IMR-90 (cell line): ENCODE measurements around the gene MS4A13. TPM values are rescaled to one million over a fixed set of nuclear protein-coding genes. Genes with fewer than 3 reads are reported as not detected.

Source experiments
- ATAC-seq: fragments of 200-7000 bp; cut with Tn5 transposase; 2 replicates; pipeline ENCODE4 v1.9.1; 2020; ENCODE audit warnings: low read depth, mild to moderate bottlenecking, moderate library complexity
- BruUV-seq: library from RNA; stranded (reverse); fragments of 400-500 nt; replicated peaks from 2 replicates; lab custom pipeline; 2021; lab: Mats Ljungman, UMichigan
- CTCF ChIA-PET: fragments of 300-600 bp; formaldehyde crosslinking; extraction: SDS; loops from one replicate; lab custom pipeline; 2021; ENCODE audit warnings: antibody characterized with exemption; lab: Yijun Ruan, JAX
- POLR2A ChIA-PET: fragments of 300-600 bp; sonication (Branson Sonifier 250); formaldehyde crosslinking; loops from one replicate; lab custom pipeline; 2022; ENCODE audit warnings: antibody characterized with exemption; ENCODE audit not compliant: unreplicated experiment; lab: Charles Lee
- DNase-seq: peaks from one replicate; pipeline ENCODE4 v3.0.0; 2013
- H2AFZ ChIP-seq: replicated peaks from 2 replicates; pipeline ENCODE3; 2013; ENCODE audit warnings: low read length, mild to moderate bottlenecking; ENCODE audit not compliant: poor library complexity
- H2AK5ac ChIP-seq: 2 replicates; pipeline ENCODE4 v1.6.1; 2013; ENCODE audit warnings: low read depth, low read length, inconsistent platforms
- H2AK9ac ChIP-seq: replicated peaks from 2 replicates; pipeline ENCODE3; 2013; ENCODE audit warnings: mild to moderate bottlenecking, low read depth, low read length, moderate library complexity; ENCODE audit not compliant: poor library complexity
- H2BK120ac ChIP-seq: 2 replicates; pipeline ENCODE4 v1.6.1; 2013; ENCODE audit warnings: low read depth, low read length, inconsistent platforms
- H2BK15ac ChIP-seq: 3 replicates; pipeline ENCODE4 v1.6.1; 2013; ENCODE audit warnings: low read depth, low read length, inconsistent platforms
- H2BK20ac ChIP-seq: 2 replicates; pipeline ENCODE4 v1.6.1; 2013; ENCODE audit warnings: low read depth, mild to moderate bottlenecking, inconsistent platforms, low read length, moderate library complexity
- H2BK5ac ChIP-seq: 2 replicates; pipeline ENCODE4 v1.6.1; 2013; ENCODE audit warnings: mild to moderate bottlenecking, low read depth, low read length, inconsistent platforms; ENCODE audit not compliant: poor library complexity, severe bottlenecking
- H3K14ac ChIP-seq: replicated peaks from 2 replicates; pipeline ENCODE4 v1.6.1; 2013; ENCODE audit warnings: low read depth, low read length, inconsistent platforms
- H3K18ac ChIP-seq: 2 replicates; pipeline ENCODE4 v1.6.1; 2013; ENCODE audit warnings: low read depth, low read length, control low read depth
- H3K23ac ChIP-seq: 2 replicates; pipeline ENCODE4 v1.6.1; 2013; ENCODE audit warnings: low read depth, low read length, inconsistent platforms
- H3K27ac ChIP-seq: 2 replicates; pipeline ENCODE4 v1.5.1; 2013; ENCODE audit warnings: mild to moderate bottlenecking, control low read depth, low read length; ENCODE audit not compliant: insufficient read depth
- H3K27me3 ChIP-seq: 2 replicates; pipeline ENCODE4 v1.6.1; 2013; ENCODE audit warnings: low read length; ENCODE audit not compliant: control insufficient read depth, insufficient read depth
- H3K36me3 ChIP-seq: 2 replicates; pipeline ENCODE4 v1.6.1; 2013; ENCODE audit warnings: low read length, mixed read lengths; ENCODE audit not compliant: control insufficient read depth, insufficient read depth
- H3K4ac ChIP-seq: 2 replicates; pipeline ENCODE4 v1.6.1; 2013; ENCODE audit warnings: low read depth, low read length, inconsistent platforms
- H3K4me1 ChIP-seq: 2 replicates; pipeline ENCODE4 v1.6.1; 2013; ENCODE audit warnings: low read length, mixed read lengths; ENCODE audit not compliant: control insufficient read depth, insufficient read depth
- H3K4me2 ChIP-seq: 2 replicates; pipeline ENCODE4 v1.6.1; 2013; ENCODE audit warnings: low read depth, mild to moderate bottlenecking, control low read depth, low read length, moderate library complexity
- H3K4me3 ChIP-seq: 2 replicates; pipeline ENCODE4 v1.5.1; 2013; ENCODE audit warnings: low read depth, mild to moderate bottlenecking, control low read depth, low read length, moderate library complexity; ENCODE audit not compliant: insufficient read depth
- H3K56ac ChIP-seq: 2 replicates; pipeline ENCODE4 v1.6.1; 2013; ENCODE audit warnings: low read length, inconsistent platforms; ENCODE audit not compliant: insufficient read depth; ENCODE audit errors: extremely low read depth
- H3K79me1 ChIP-seq, 2 experiments: 2 replicates each; pipeline ENCODE4 v1.6.1; 2013; ENCODE audit warnings: low read length in 2 of 2, inconsistent platforms in 1 of 2, low read depth in 1 of 2
- H3K9ac ChIP-seq: 2 replicates; pipeline ENCODE4 v1.6.1; 2013; ENCODE audit warnings: low read depth, low read length, control low read depth
- H3K9me1 ChIP-seq: 2 replicates; pipeline ENCODE4 v1.6.1; 2013; ENCODE audit warnings: low read length, inconsistent platforms; ENCODE audit not compliant: insufficient read depth
- H3K9me3 ChIP-seq: 2 replicates; pipeline ENCODE4 v1.6.1; 2013; ENCODE audit warnings: low read length; ENCODE audit not compliant: control insufficient read depth, insufficient read depth
- H4K20me1 ChIP-seq: 2 replicates; pipeline ENCODE4 v1.6.1; 2013; ENCODE audit warnings: low read length, inconsistent platforms; ENCODE audit not compliant: insufficient read depth
- H4K5ac ChIP-seq: 2 replicates; pipeline ENCODE4 v1.6.1; 2013; ENCODE audit warnings: mild to moderate bottlenecking, low read depth, low read length, control low read depth
- H4K8ac ChIP-seq, 2 experiments: 2 replicates each; pipeline ENCODE4 v1.6.1; 2013; ENCODE audit warnings: low read depth in 2 of 2, low read length in 2 of 2, control low read depth in 1 of 2, inconsistent platforms in 1 of 2
- H4K91ac ChIP-seq: 2 replicates; pipeline ENCODE4 v1.6.1; 2013; ENCODE audit warnings: low read depth, low read length, inconsistent platforms; ENCODE audit not compliant: insufficient read depth
- BHLHE40 ChIP-seq: fragments of 150-350 bp; IDR thresholded peaks from 2 replicates; pipeline ENCODE4 v1.6.1; 2016; ENCODE audit warnings: mild to moderate bottlenecking, low read depth, low read length
- NFE2L2 ChIP-seq: fragments of 150-350 bp; IDR thresholded peaks from 2 replicates; pipeline ENCODE4 v1.6.1; 2016; ENCODE audit warnings: low read depth, mild to moderate bottlenecking, low read length
- RFX5 ChIP-seq: IDR thresholded peaks from 2 replicates; pipeline ENCODE4 v1.8.0; 2012; ENCODE audit warnings: low read depth, mild to moderate bottlenecking, low read length, moderate library complexity
- WGBS, 2 experiments: methylation state at CpG; one replicate each; pipeline versions ENCODE4 v1.1.5 to v1.1.7; 2013; ENCODE audit warnings: missing lambda C conversion rate in 2 of 2; ENCODE audit not compliant: insufficient read length in 1 of 2; ENCODE audit errors: extremely low coverage in 2 of 2; 5-methylcytosine and 5-hydroxymethylcytosine counted together
- dilution Hi-C: fragments of 300-500 bp; cut with HindIII; formaldehyde crosslinking; loops from one replicate; pipeline ENCODE4 v1.14.3; 2018; ENCODE audit warnings: low sequenced_read_pairs; ENCODE audit not compliant: unreplicated experiment
- in situ Hi-C: fragments of 300-500 bp; cut with MboI; formaldehyde crosslinking; loops from 3 replicates; pipeline ENCODE4 v1.14.3; 2019; ENCODE audit warnings: low sequenced_read_pairs, inconsistent platforms, mixed read lengths
- intact Hi-C: fragments of 100-400 bp; cut with micrococcal nuclease; formaldehyde crosslinking; loops from 2 replicates; pipeline ENCODE4 v1.10.0; 2022
- polyA plus RNA-seq, 3 experiments: library from polyadenylated mRNA; depleted of rRNA; stranded (reverse); fragments of >200 nt; gene quantifications; 2 replicates each; pipeline ENCODE4 v1.2.3, GENCODE V29; 2012; ENCODE audit warnings: low replicate concordance in 1 of 3
- total RNA-seq: library from RNA; depleted of rRNA; stranded (reverse); fragments of >200 nt; gene quantifications from 2 replicates; pipeline ENCODE4 v1.2.3, GENCODE V29; 2012
- TF ChIP-seq, protein P1 (sequence below): fragments of 150-350 bp; IDR thresholded peaks from 2 replicates; pipeline ENCODE4 v1.6.1; 2016; ENCODE audit warnings: low read depth, mild to moderate bottlenecking, low read length, moderate library complexity, borderline replicate concordance

MS4A13 gene
- total and polyA plus RNA-seq, 2 of the 4 experiments (the other 2 are of a cell fraction), result not detected

DNA sequence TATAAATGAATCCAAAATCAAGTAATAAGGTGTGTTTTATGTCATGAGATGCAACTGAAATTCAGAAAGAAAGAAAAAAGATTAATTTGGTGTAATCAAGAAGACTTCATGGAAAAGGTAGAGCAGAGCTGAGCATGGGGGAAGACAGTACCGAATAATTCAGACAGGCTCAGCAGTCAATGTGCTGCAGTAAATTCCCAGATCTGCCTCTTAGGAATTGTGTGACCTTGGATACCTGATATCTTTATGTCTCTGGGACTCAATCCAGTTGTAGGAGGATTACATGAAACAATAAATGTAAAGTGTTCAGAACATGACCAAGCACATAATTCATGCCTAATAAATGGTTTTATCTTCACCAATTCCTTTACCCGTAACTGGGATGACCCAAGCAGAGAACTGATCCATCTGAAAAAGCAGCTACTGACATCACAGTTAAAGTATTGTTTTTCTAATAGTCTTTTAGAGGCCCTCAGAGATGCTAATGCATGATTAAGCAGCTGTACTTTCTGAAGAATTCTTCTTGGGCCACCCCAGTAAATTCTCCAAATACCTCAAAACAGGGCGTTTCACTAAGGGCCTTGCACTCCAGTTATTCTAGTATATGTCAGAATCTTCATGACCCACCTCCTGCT lies 14.8 kb upstream of the MS4A13 start:
- Histone ChIP-seq H4K20me1 (no peaks in the 10 kb centered on the region), H2BK20ac (no peak overlapping the region), H3K79me1 (no peaks in the 10 kb centered on the region), H3K23ac (no peak overlapping the region), H3K56ac (no peak overlapping the region), H2BK15ac (no peak overlapping the region), H3K27me3 (no peaks in the 10 kb centered on the region), H3K18ac (no peak overlapping the region), H3K9me3 (peaks cover 6% of the 10 kb centered on the region; the same call in 1 of the 2 replicates), H3K4me1 (no peaks in the 10 kb centered on the region), H2BK5ac (no peak overlapping the region), H2AFZ (no peak overlapping the region), H3K14ac (no peak overlapping the region), H2AK5ac (no peak overlapping the region), H3K27ac (no peak overlapping the region), H3K36me3 (no peaks in the 10 kb centered on the region), H4K91ac (no peak overlapping the region), H4K5ac (no peak overlapping the region), H2AK9ac (no peak overlapping the region), H2BK120ac (no peak overlapping the region), H3K9me1 (no peaks in the 10 kb centered on the region), H4K8ac (no peak overlapping the region), H3K4me2 (no peak overlapping the region), H3K4me3 (no peak overlapping the region), H3K9ac (no peak overlapping the region), H3K4ac (no peak overlapping the region)
- intact Hi-C loops (no loop called here), in situ Hi-C loops (no loop called here), dilution Hi-C loops (no loop called here)
- ChIA-PET CTCF (no interaction called here), POLR2A (no interaction called here)
- ATAC-seq (no peak), DNase-seq (no peak)
- TF ChIP-seq, protein P1, sequence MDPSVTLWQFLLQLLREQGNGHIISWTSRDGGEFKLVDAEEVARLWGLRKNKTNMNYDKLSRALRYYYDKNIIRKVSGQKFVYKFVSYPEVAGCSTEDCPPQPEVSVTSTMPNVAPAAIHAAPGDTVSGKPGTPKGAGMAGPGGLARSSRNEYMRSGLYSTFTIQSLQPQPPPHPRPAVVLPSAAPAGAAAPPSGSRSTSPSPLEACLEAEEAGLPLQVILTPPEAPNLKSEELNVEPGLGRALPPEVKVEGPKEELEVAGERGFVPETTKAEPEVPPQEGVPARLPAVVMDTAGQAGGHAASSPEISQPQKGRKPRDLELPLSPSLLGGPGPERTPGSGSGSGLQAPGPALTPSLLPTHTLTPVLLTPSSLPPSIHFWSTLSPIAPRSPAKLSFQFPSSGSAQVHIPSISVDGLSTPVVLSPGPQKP, result no peak
- TF ChIP-seq RFX5 (no peak), NFE2L2 (no peak), BHLHE40 (no peak)
- no CpG with 5 or more reads among the region's 3 CpGs for WGBS, 2 experiments
- no TSS peak for BruUV-seq
